HEK293 (cell line): ENCODE measurements around the gene PAFAH1B2.

ENCODE experiments used
- CTCF ChIA-PET: fragments of 350-600 bp; formaldehyde crosslinking; extraction: SDS; loops from one replicate; lab custom pipeline; 2021; ENCODE audit warnings: antibody characterized with exemption; lab: Yijun Ruan, JAX
- POLR2A ChIA-PET: fragments of 300-600 bp; formaldehyde crosslinking; extraction: SDS; loops from one replicate; lab custom pipeline; 2020; ENCODE audit warnings: antibody characterized with exemption, inconsistent platforms; lab: Yijun Ruan, JAX
- H3K27ac ChIP-seq: fragments of 200-500 bp; sonication (Bioruptor generic); 2 replicates; pipeline ENCODE4 v1.5.1; 2014; ENCODE audit warnings: low read depth, low read length, control low read depth, inconsistent platforms; ENCODE audit errors: extremely low read depth
- H3K36me3 ChIP-seq, 2 experiments: fragments of 200-500 bp in 1 of 2; sonication (Bioruptor generic) in 1 of 2; 1 replicate in 1 of 2; 2 replicates in 1 of 2; pipeline ENCODE4 v1.5.1; 2014 to 2017; ENCODE audit warnings: inconsistent platforms in 2 of 2, low read length in 2 of 2; ENCODE audit not compliant: control insufficient read depth in 2 of 2, insufficient read depth in 1 of 2
- H3K4me1 ChIP-seq: fragments of 200-500 bp; sonication (Bioruptor generic); 2 replicates; pipeline ENCODE4 v1.5.1; 2014; ENCODE audit warnings: mild to moderate bottlenecking, low read length, inconsistent platforms; ENCODE audit not compliant: control insufficient read depth, insufficient read depth
- H3K4me3 ChIP-seq: 2 replicates; pipeline ENCODE4 v1.5.1; 2011; ENCODE audit warnings: low read depth, mild to moderate bottlenecking, control low read depth, low read length, moderate library complexity
- H3K9me3 ChIP-seq: fragments of 200-500 bp; sonication (Bioruptor generic); 2 replicates; pipeline ENCODE4 v1.5.1; 2014; ENCODE audit warnings: low read depth, low read length, inconsistent platforms; ENCODE audit not compliant: control insufficient read depth, insufficient read depth
- EGR2 ChIP-seq: fragments of 450-650 bp; formaldehyde crosslinking; IDR thresholded peaks from 2 replicates; pipeline ENCODE4 v1.5.1; 2016; ENCODE audit warnings: low read depth, missing biosample characterization, missing genetic modification characterization
- GFI1B ChIP-seq: fragments of 450-650 bp; formaldehyde crosslinking; IDR thresholded peaks from 2 replicates; pipeline ENCODE4 v1.5.1; 2016; ENCODE audit warnings: missing biosample characterization, missing genetic modification characterization
- KLF1 ChIP-seq: fragments of 450-650 bp; formaldehyde crosslinking; IDR thresholded peaks from 2 replicates; pipeline ENCODE4 v1.5.1; 2016; ENCODE audit warnings: missing biosample characterization, missing genetic modification characterization
- KLF7 ChIP-seq: fragments of 450-650 bp; formaldehyde crosslinking; IDR thresholded peaks from 2 replicates; pipeline ENCODE4 v1.5.1; 2016; ENCODE audit warnings: missing biosample characterization, missing genetic modification characterization, borderline replicate concordance
- MZF1 ChIP-seq: fragments of 450-650 bp; formaldehyde crosslinking; IDR thresholded peaks from 2 replicates; pipeline ENCODE4 v1.5.1; 2017; ENCODE audit warnings: missing biosample characterization, missing genetic modification characterization, borderline replicate concordance
- OVOL3 ChIP-seq: fragments of 450-650 bp; formaldehyde crosslinking; IDR thresholded peaks from 2 replicates; pipeline ENCODE4 v1.5.1; 2016; ENCODE audit warnings: missing biosample characterization, missing genetic modification characterization
- REST ChIP-seq: fragments of 450-650 bp; formaldehyde crosslinking; IDR thresholded peaks from 2 replicates; pipeline ENCODE4 v1.5.1; 2016; ENCODE audit warnings: missing biosample characterization, missing genetic modification characterization
- ZBTB48 ChIP-seq: fragments of 450-650 bp; formaldehyde crosslinking; IDR thresholded peaks from 2 replicates; pipeline ENCODE4 v1.5.1; 2016; ENCODE audit warnings: missing biosample characterization, missing genetic modification characterization
- ZBTB49 ChIP-seq: fragments of 450-650 bp; formaldehyde crosslinking; IDR thresholded peaks from 2 replicates; pipeline ENCODE4 v1.5.1; 2016; ENCODE audit warnings: missing biosample characterization, missing genetic modification characterization, low read depth
- ZFHX2 ChIP-seq: fragments of 450-650 bp; formaldehyde crosslinking; conservative IDR thresholded peaks from 2 replicates; pipeline ENCODE4 v1.5.1; 2016; ENCODE audit warnings: missing biosample characterization, missing genetic modification characterization
- ZFP3 ChIP-seq: fragments of 450-650 bp; formaldehyde crosslinking; IDR thresholded peaks from 2 replicates; pipeline ENCODE4 v1.5.1; 2016; ENCODE audit warnings: low read depth, missing biosample characterization, missing genetic modification characterization
- ZFP37 ChIP-seq: fragments of 450-650 bp; formaldehyde crosslinking; IDR thresholded peaks from 2 replicates; pipeline ENCODE4 v1.5.1; 2016; ENCODE audit warnings: missing biosample characterization, missing genetic modification characterization
- ZNF146 ChIP-seq: fragments of 450-650 bp; formaldehyde crosslinking; IDR thresholded peaks from 2 replicates; pipeline ENCODE4 v1.5.1; 2016; ENCODE audit warnings: missing biosample characterization, missing genetic modification characterization
- ZNF202 ChIP-seq: fragments of 450-650 bp; formaldehyde crosslinking; IDR thresholded peaks from 2 replicates; pipeline ENCODE4 v1.5.1; 2016; ENCODE audit warnings: missing biosample characterization, missing genetic modification characterization, borderline replicate concordance
- ZNF266 ChIP-seq: fragments of 450-650 bp; formaldehyde crosslinking; IDR thresholded peaks from 2 replicates; pipeline ENCODE4 v1.5.1; 2016; ENCODE audit warnings: missing biosample characterization, missing genetic modification characterization, low read depth
- ZNF302 ChIP-seq: fragments of 450-650 bp; formaldehyde crosslinking; IDR thresholded peaks from 2 replicates; pipeline ENCODE4 v1.5.1; 2016; ENCODE audit warnings: missing biosample characterization, missing genetic modification characterization, low read depth
- ZNF341 ChIP-seq: fragments of 450-650 bp; formaldehyde crosslinking; IDR thresholded peaks from 2 replicates; pipeline ENCODE4; 2016; ENCODE audit warnings: low read depth, missing biosample characterization, missing genetic modification characterization
- ZNF362 ChIP-seq: fragments of 450-650 bp; formaldehyde crosslinking; IDR thresholded peaks from 2 replicates; pipeline ENCODE4 v1.5.1; 2016; ENCODE audit warnings: missing biosample characterization, missing genetic modification characterization
- ZNF37A ChIP-seq: fragments of 450-650 bp; IDR thresholded peaks from 2 replicates; pipeline ENCODE4 v1.5.1; 2018; ENCODE audit warnings: missing biosample characterization, missing genetic modification characterization
- ZNF391 ChIP-seq: fragments of 450-650 bp; formaldehyde crosslinking; IDR thresholded peaks from 2 replicates; pipeline ENCODE4 v1.5.1; 2016; ENCODE audit warnings: low read depth, missing biosample characterization, missing genetic modification characterization, borderline replicate concordance
- ZNF561 ChIP-seq: fragments of 450-650 bp; IDR thresholded peaks from 2 replicates; pipeline ENCODE4 v1.5.1; 2018; ENCODE audit warnings: missing biosample characterization, missing genetic modification characterization, borderline replicate concordance
- ZNF701 ChIP-seq: fragments of 450-650 bp; formaldehyde crosslinking; IDR thresholded peaks from 2 replicates; pipeline ENCODE4 v1.5.1; 2016; ENCODE audit warnings: missing biosample characterization, missing genetic modification characterization
- ZNF707 ChIP-seq: fragments of 450-650 bp; formaldehyde crosslinking; IDR thresholded peaks from 2 replicates; pipeline ENCODE4 v1.5.1; 2016; ENCODE audit warnings: missing biosample characterization, missing genetic modification characterization
- ZNF843 ChIP-seq: fragments of 450-650 bp; formaldehyde crosslinking; IDR thresholded peaks from 2 replicates; pipeline ENCODE4 v1.5.1; 2016; ENCODE audit warnings: missing biosample characterization, missing genetic modification characterization
- ZSCAN23 ChIP-seq: fragments of 450-650 bp; formaldehyde crosslinking; IDR thresholded peaks from 2 replicates; pipeline ENCODE4 v1.5.1; 2016; ENCODE audit warnings: missing biosample characterization, missing genetic modification characterization

The PAFAH1B2 gene

DNA sequence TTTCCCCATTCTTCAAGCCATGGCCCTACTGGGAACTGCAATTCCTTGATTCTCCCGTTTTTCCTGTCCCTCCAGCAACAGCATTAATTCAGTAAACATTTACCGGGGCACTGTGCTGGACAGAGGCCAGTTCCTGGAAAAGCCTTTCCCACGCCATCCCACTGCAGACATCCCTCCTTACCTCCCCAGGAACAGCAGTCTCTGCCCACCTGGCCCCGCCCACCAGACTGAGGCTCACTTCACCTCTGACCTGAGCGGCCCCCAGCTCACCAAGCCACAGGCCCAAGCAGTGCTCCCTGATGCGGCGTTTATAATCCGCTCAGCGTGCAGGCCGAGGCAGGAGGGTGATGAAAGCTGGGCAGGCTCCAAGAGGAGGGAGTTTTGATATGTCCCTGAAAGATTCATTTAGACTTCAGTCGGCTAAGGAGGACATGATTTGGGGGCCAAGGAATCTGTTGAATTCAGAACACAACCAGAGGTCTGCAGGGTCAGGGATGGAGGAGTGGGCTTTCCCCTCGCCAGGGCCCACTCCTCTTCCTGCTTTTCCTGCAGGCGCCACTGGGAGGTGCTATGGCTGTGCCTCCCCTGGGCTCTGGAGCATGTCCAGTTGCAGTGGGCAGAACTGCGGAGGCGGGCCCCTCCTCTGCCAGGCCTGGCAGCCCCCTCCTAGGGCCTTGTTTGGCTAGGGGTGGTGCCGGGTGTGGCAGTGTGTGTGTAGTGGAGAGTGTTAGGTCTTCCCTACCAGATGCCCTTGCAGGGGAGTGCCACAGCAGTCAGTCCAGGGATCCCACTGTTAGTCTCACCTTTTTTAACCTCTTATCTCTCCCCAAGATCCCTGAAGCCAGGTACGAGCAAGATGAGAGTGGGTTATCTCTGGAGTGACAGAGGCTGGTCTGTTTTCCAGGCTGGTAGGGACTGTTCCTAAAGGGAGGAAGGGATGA, 53.7 kb downstream of the PAFAH1B2 start:
- Histone ChIP-seq H3K9me3 (no peaks in the 10 kb centered on the region), H3K36me3 (peaks cover 0 to 32% of the 10 kb centered on the region in 2 experiments; a peak in 1 of 3 replicates), H3K4me1 (no peaks in the 10 kb centered on the region), H3K4me3 (no peak overlapping the region), H3K27ac (no peak overlapping the region)
- CTCF ChIA-PET, result interaction anchor here (0.7 to 2.4 kb wide), 6 partner anchors 18 to 229 kb away, joined by 3 to 10 read pairs (median 3); no protein-coding TSS in a partner anchor
- POLR2A ChIA-PET, result interaction anchor here (1.8 kb wide), 1 partner anchor 20 kb away, joined by 5 read pairs; the partner anchor contains the start of gene SIDT2
- TF ChIP-seq ZFP3 (tag by site-specific recombination), result no peak
- no peak for TF ChIP-seq ZNF302 (tag by site-specific recombination)
- no peak for TF ChIP-seq ZNF146 (tag by site-specific recombination)
- TF ChIP-seq KLF7 (tag by site-specific recombination), result no peak
- TF ChIP-seq GFI1B (tag by site-specific recombination), result no peak
- TF ChIP-seq ZNF202 (tag by site-specific recombination), result no peak
- TF ChIP-seq ZNF362, result no peak
- peak; percentile 72 for TF ChIP-seq KLF1 (tag by site-specific recombination)
- TF ChIP-seq REST (tag by site-specific recombination), result 0 out of 2 replicates have a peak, but pooled peaks have one; percentile 13
- TF ChIP-seq EGR2 (tag by site-specific recombination), result peak; percentile 52; the same call in 1 of the 2 replicates
- TF ChIP-seq ZSCAN23, result no peak
- TF ChIP-seq ZNF341 (tag by site-specific recombination), result no peak
- TF ChIP-seq ZFHX2 (tag by site-specific recombination), result peak; percentile 80
- TF ChIP-seq ZNF843, result no peak
- no peak for TF ChIP-seq ZNF707
- no peak for TF ChIP-seq OVOL3
- no peak for TF ChIP-seq ZBTB48 (tag by site-specific recombination)

- no peak overlapping the region for H3K4me3 ChIP-seq
- peaks cover 0 to 24% of the 10 kb centered on the region in 2 experiments; a peak in 1 of 3 replicates for H3K36me3 ChIP-seq
- CTCF ChIA-PET, result interaction anchor here (0.7 to 2.4 kb wide), 6 partner anchors 18 to 267 kb away, joined by 3 to 10 read pairs (median 4); no protein-coding TSS in a partner anchor
- no peaks in the 10 kb centered on the region for H3K9me3 ChIP-seq
- no peak overlapping the region for H3K27ac ChIP-seq
- POLR2A ChIA-PET, result interaction anchor here (1.8 kb wide), 1 partner anchor 20 kb away, joined by 5 read pairs; the partner anchor contains the start of gene SIDT2
- H3K4me1 ChIP-seq, result no peaks in the 10 kb centered on the region
- TF ChIP-seq ZFP37 (no peak), MZF1 (tag by site-specific recombination) (no peak), ZBTB49 (tag by site-specific recombination) (no peak), ZNF266 (no peak), ZNF391 (tag by site-specific recombination) (no peak), ZNF561 (tag by site-specific recombination) (no peak), ZNF701 (tag by site-specific recombination) (no peak), ZNF341 (tag by site-specific recombination) (no peak), ZNF37A (no peak)
Observed at GRCh38 chr11:117198613-117199012, 54.5 kb downstream of the PAFAH1B2 start.
